Heart left ventricle (tissue), 13 donors: ENCODE measurements around the gene MRPL36.

Experiments used
- POLR2A ChIP-seq, 2 donors: fragments of 450-650 bp; IDR thresholded peaks; one replicate each; pipeline ENCODE4 v1.6.1; 2017; ENCODE audit warnings: antibody characterized with exemption in 2 of 2, mild to moderate bottlenecking in 2 of 2, moderate library complexity in 2 of 2
- TF ChIP-seq, protein P1 (sequence below), 12 donors: fragments of 200-600 bp; sonication (generic) in 4 of 12; IDR thresholded peaks; one replicate each; pipeline versions ENCODE4 v1.5.0 to v1.8.0; 2018 to 2022; ENCODE audit warnings: antibody characterized with exemption in 12 of 12, mild to moderate bottlenecking in 5 of 12
- donor health status: ischemic (EF 13 %, LVEDD 7.1; RV severe dilation, severe dysfunction).
- donor health status: DM: no; HTN: yes; CAD: no.
- donor health status: DM: no; HTN: no; CAD: no.
- donor health status: ischemic (EF 25% LVEDD 6.9; RV normal size, moderate dysfunction).
- donor health status: ischemic (EF 25% LVEDD 5.7; RV mildly dilated, moderate dysfunction).
- donor health status: ischemic (EF 35%, LVEDD 5.7; RV mildly dilated, moderate dysfunction).
- donor health status: nonischemic (EF 11% LVEDD 7.7; RV severe dilation, severe dysfunction).
- donor health status: DM: yes; HTN: yes; CAD: no.
- donor health status: PGD.
- donor health status: ischemic (EF 29% LVEDD 5.4; RV normal size, mild dysfunction).
- donor health status: nonischemic (EF 23%, LVEDD 6.1; RV moderate dilation, normal function).

DNA sequence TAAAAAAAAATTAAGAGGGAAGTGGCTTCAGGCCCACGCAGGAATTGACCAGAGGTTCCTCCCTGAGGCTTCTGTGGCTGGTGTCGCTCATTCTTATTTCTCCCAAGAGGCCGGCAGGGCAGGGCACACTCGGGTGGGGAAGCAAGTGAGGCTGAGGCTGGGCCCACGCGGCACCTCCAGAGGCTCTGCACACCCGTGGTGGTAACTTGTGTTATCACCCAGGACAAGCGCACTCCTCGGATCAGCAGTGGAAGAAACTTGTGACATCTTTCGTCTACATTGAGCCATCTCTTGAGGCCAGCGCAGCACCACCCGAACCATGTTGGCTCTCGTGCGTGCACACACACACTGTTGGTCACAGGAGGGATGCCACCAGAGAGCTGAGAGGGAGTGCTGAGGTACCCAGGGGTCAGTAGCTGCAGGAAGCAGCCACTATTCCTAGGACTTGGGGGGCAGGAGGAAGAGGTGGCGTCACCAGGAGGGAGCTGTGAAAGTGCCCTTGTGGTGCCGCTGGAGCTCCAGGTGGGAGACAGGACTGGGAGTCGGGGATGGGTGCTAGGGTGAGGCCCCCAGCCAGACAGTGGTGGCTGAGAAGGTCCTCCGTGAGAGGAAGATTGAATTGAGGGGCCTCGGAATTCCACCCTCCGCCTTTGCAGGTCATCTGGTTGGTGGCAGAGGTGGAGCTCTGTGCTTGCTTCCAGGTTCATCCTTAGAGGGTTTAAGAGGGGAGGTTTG lies 8.0 kb upstream of the MRPL36 start:
- TF ChIP-seq, protein P1, sequence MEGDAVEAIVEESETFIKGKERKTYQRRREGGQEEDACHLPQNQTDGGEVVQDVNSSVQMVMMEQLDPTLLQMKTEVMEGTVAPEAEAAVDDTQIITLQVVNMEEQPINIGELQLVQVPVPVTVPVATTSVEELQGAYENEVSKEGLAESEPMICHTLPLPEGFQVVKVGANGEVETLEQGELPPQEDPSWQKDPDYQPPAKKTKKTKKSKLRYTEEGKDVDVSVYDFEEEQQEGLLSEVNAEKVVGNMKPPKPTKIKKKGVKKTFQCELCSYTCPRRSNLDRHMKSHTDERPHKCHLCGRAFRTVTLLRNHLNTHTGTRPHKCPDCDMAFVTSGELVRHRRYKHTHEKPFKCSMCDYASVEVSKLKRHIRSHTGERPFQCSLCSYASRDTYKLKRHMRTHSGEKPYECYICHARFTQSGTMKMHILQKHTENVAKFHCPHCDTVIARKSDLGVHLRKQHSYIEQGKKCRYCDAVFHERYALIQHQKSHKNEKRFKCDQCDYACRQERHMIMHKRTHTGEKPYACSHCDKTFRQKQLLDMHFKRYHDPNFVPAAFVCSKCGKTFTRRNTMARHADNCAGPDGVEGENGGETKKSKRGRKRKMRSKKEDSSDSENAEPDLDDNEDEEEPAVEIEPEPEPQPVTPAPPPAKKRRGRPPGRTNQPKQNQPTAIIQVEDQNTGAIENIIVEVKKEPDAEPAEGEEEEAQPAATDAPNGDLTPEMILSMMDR (IDR thresholded peaks at IDR 0.05) = no peak
- no peak for TF ChIP-seq POLR2A (IDR thresholded peaks at IDR 0.05)
